Liver (tissue), 9 donors: ENCODE data around the gene ZBTB38. TPM values are rescaled to one million over a fixed set of nuclear protein-coding genes. Genes with fewer than 3 reads are reported as not detected.

Source experiments
- DNase-seq: peaks from one replicate; pipeline ENCODE4 v3.0.0-alpha.2; 2017; ENCODE audit warnings: low spot score
- H3K27ac ChIP-seq, 2 donors: one replicate each; pipeline ENCODE4 v1.7.0; 2013; ENCODE audit warnings: inconsistent platforms in 2 of 2, low read length in 2 of 2, control low read depth in 1 of 2, low read depth in 1 of 2, mild to moderate bottlenecking in 1 of 2
- H3K27me3 ChIP-seq, 4 donors: one replicate each; pipeline versions ENCODE4 v1.6.1 to v1.7.0; 2013; ENCODE audit warnings: low read length in 3 of 4, inconsistent platforms in 1 of 4, mild to moderate bottlenecking in 1 of 4, moderate library complexity in 1 of 4; ENCODE audit not compliant: control insufficient read depth in 4 of 4, insufficient read depth in 4 of 4
- H3K36me3 ChIP-seq, 4 donors: one replicate each; pipeline versions ENCODE4 v1.6.1 to v1.7.0; 2013; ENCODE audit warnings: low read length in 3 of 4, mild to moderate bottlenecking in 3 of 4, low read depth in 1 of 4, moderate library complexity in 1 of 4; ENCODE audit not compliant: control insufficient read depth in 4 of 4, insufficient read depth in 3 of 4
- H3K4me1 ChIP-seq, 4 donors: one replicate each; pipeline versions ENCODE4 v1.6.1 to v1.7.0; 2013; ENCODE audit warnings: low read length in 3 of 4, mild to moderate bottlenecking in 3 of 4, moderate library complexity in 1 of 4; ENCODE audit not compliant: control insufficient read depth in 4 of 4, insufficient read depth in 4 of 4
- H3K4me3 ChIP-seq, 3 donors: one replicate each; pipeline versions ENCODE4 v1.6.1 to v1.7.0; 2013; ENCODE audit warnings: low read length in 3 of 3, control low read depth in 1 of 3, low read depth in 1 of 3, mild to moderate bottlenecking in 1 of 3
- H3K9ac ChIP-seq, 2 donors: one replicate each; pipeline ENCODE4 v1.7.0; 2013; ENCODE audit warnings: low read length in 2 of 2, mild to moderate bottlenecking in 2 of 2, moderate library complexity in 2 of 2, control low read depth in 1 of 2, low read depth in 1 of 2
- H3K9me3 ChIP-seq, 4 donors: one replicate each; pipeline versions ENCODE4 v1.6.1 to v1.7.0; 2013; ENCODE audit warnings: low read length in 3 of 4; ENCODE audit not compliant: control insufficient read depth in 4 of 4
- ATF3 ChIP-seq: IDR thresholded peaks from 2 replicates; pipeline ENCODE4 v1.6.1; 2016; ENCODE audit warnings: antibody characterized with exemption
- CTCF ChIP-seq: fragments of 150-350 bp; IDR thresholded peaks from 2 replicates; pipeline ENCODE4 v1.5.1; 2017; ENCODE audit warnings: improper control_type of control experiment, low read depth, low read length; ENCODE audit not compliant: missing input control
- EGR1 ChIP-seq, 2 donors: IDR thresholded peaks; 2 replicates each; pipeline ENCODE4 v1.6.1; 2016 to 2018; ENCODE audit warnings: antibody characterized with exemption in 2 of 2, low read depth in 2 of 2
- FOXA1 ChIP-seq: IDR thresholded peaks from 2 replicates; pipeline ENCODE4 v1.6.1; 2016; ENCODE audit warnings: antibody characterized with exemption
- FOXA2 ChIP-seq: IDR thresholded peaks from 2 replicates; pipeline ENCODE4 v1.6.1; 2016; ENCODE audit warnings: antibody characterized with exemption
- GABPA ChIP-seq, 2 donors: IDR thresholded peaks in 1 of 2; conservative IDR thresholded peaks in 1 of 2; 2 replicates each; pipeline ENCODE4 v1.6.1; 2016; ENCODE audit warnings: antibody characterized with exemption in 2 of 2, mild to moderate bottlenecking in 1 of 2, moderate library complexity in 1 of 2
- HNF4A ChIP-seq, 2 donors: conservative IDR thresholded peaks; 2 replicates each; pipeline ENCODE4 v1.6.1; 2016; ENCODE audit warnings: antibody characterized with exemption in 2 of 2, mild to moderate bottlenecking in 2 of 2
- JUND ChIP-seq, 2 donors: IDR thresholded peaks; 2 replicates each; pipeline ENCODE4 v1.6.1; 2016; ENCODE audit warnings: antibody characterized with exemption in 2 of 2
- MAX ChIP-seq: IDR thresholded peaks from 2 replicates; pipeline ENCODE4 v1.6.1; 2016; ENCODE audit warnings: antibody characterized with exemption
- NR2F2 ChIP-seq: IDR thresholded peaks from 2 replicates; pipeline ENCODE4 v1.6.1; 2016; ENCODE audit warnings: antibody characterized with exemption
- REST ChIP-seq: IDR thresholded peaks from 2 replicates; pipeline ENCODE4 v1.6.1; 2016; ENCODE audit warnings: antibody characterized with exemption, mild to moderate bottlenecking
- RXRA ChIP-seq, 2 donors: IDR thresholded peaks; 2 replicates each; pipeline ENCODE4 v1.6.1; 2017 to 2018; ENCODE audit warnings: antibody characterized with exemption in 2 of 2, mild to moderate bottlenecking in 1 of 2
- SP1 ChIP-seq: IDR thresholded peaks from 2 replicates; pipeline ENCODE4 v1.6.1; 2018; ENCODE audit warnings: antibody characterized with exemption, mild to moderate bottlenecking
- TAF1 ChIP-seq: conservative IDR thresholded peaks from 2 replicates; pipeline ENCODE4 v1.6.1; 2016; ENCODE audit warnings: antibody characterized with exemption, mild to moderate bottlenecking
- YY1 ChIP-seq: IDR thresholded peaks from 2 replicates; pipeline ENCODE4 v1.6.1; 2016; ENCODE audit warnings: antibody characterized with exemption, mild to moderate bottlenecking
- ZBTB33 ChIP-seq: IDR thresholded peaks from 2 replicates; pipeline ENCODE4 v1.6.1; 2016; ENCODE audit warnings: antibody characterized with exemption
- WGBS: extraction: QIAGEN DNeasy Blood & Tissue Kit; methylation state at CpG from one replicate; pipeline ENCODE4 v1.1.7; 2013; 5-methylcytosine and 5-hydroxymethylcytosine counted together
- polyA plus RNA-seq, 2 donors: library from polyadenylated mRNA; stranded (reverse) in 1 of 2; unstranded in 1 of 2; fragments of 200-250 nt in 1 of 2; fragments of >200 nt in 1 of 2; fragmentation: Nextera tagmentation in 1 of 2; extraction: Ambion mirVana in 1 of 2; gene quantifications; one replicate each; pipeline versions ENCODE4 v1.2.1 to v1.2.3, GENCODE V29; 2013 to 2015
- total RNA-seq, 2 donors: library from RNA; depleted of rRNA; stranded (reverse); fragments of >200 nt; gene quantifications; one replicate each; pipeline ENCODE4 v1.2.3, GENCODE V29; 2014
- donor health status: healthy.
- donor health status: healthy.
- donor health status: healthy.
- donor health status: healthy.
- donor health status: healthy.

Gene ZBTB38
- total and polyA plus RNA-seq, 4 donors: 9.5 to 57.3 (median 19.5) TPM

- 90% methylated on average over 3 of the region's 3 CpGs for WGBS
- H3K4me1 ChIP-seq: no peaks in the 10 kb centered on the region
- H3K9ac ChIP-seq: no peak overlapping the region
- no peak overlapping the region for H3K4me3 ChIP-seq
- TF ChIP-seq FOXA2 (no peak), EGR1 (IDR thresholded peaks at IDR 0.05; ENCODE audit: low read depth in 2 of 2) (no peak), TAF1 (no peak), MAX (no peak), ATF3 (no peak), NR2F2 (no peak), REST (no peak), JUND (IDR thresholded peaks at IDR 0.05) (no peak), CTCF (no peak), ZBTB33 (no peak), SP1 (no peak), HNF4A (conservative IDR thresholded peaks at IDR 0.05) (no peak)
- no peak for DNase-seq
- H3K27me3 ChIP-seq: no peaks in the 10 kb centered on the region
- H3K36me3 ChIP-seq: no peaks in the 10 kb centered on the region
- H3K27ac ChIP-seq: no peak overlapping the region
- H3K9me3 ChIP-seq: no peaks in the 10 kb centered on the region
Measured at GRCh38 chr3:141377377-141377776, 9.1 kb downstream of the ZBTB38 start.

- Histone ChIP-seq H3K9ac (no peak overlapping the region), H3K4me1 (no peaks in the 10 kb centered on the region), H3K27ac (no peak overlapping the region), H3K27me3 (no peaks in the 10 kb centered on the region), H3K9me3 (no peaks in the 10 kb centered on the region), H3K4me3 (no peak overlapping the region), H3K36me3 (no peaks in the 10 kb centered on the region)
- WGBS: 96% methylated on average over 4 of the region's 4 CpGs
- TF ChIP-seq GABPA (IDR thresholded peaks at IDR 0.05 in 1 of 2, conservative IDR thresholded peaks at IDR 0.05 in 1 of 2) (no peak), FOXA1 (no peak), RXRA (IDR thresholded peaks at IDR 0.05) (no peak), FOXA2 (no peak), YY1 (no peak)
- DNase-seq: no peak
Measured at GRCh38 chr3:141378556-141378955, 10.3 kb downstream of the ZBTB38 start.
